CD4-positive, CD25-positive, alpha-beta regulatory T cell (primary cell): ENCODE results near the gene OPTC. TPM values are rescaled to one million over a fixed set of nuclear protein-coding genes. Genes with fewer than 3 reads are reported as not detected.

Experiments
- ATAC-seq, 2 donors: fragments of 150-1000 bp; cut with Tn5 transposase; one replicate each; pipeline ENCODE4 v1.10.0; 2021; ENCODE audit warnings: low read depth in 2 of 2, moderate number of reproducible peaks in 2 of 2, moderate library complexity in 1 of 2
- DNase-seq, 3 donors: peaks; one replicate each; pipeline versions ENCODE4 v3.0.0 to v3.0.0-alpha.2; 2012 to 2022; ENCODE audit warnings: mixed read lengths in 1 of 3
- H3K27ac ChIP-seq: one replicate; pipeline ENCODE4 v1.7.0; 2013; ENCODE audit warnings: mild to moderate bottlenecking, low read length; ENCODE audit not compliant: insufficient read depth, poor library complexity, severe bottlenecking
- H3K27me3 ChIP-seq: one replicate; pipeline ENCODE4 v1.7.0; 2013; ENCODE audit warnings: low read length; ENCODE audit not compliant: control insufficient read depth, insufficient read depth
- H3K36me3 ChIP-seq: one replicate; pipeline ENCODE4 v1.7.0; 2013; ENCODE audit warnings: mild to moderate bottlenecking, low read length, moderate library complexity; ENCODE audit not compliant: control insufficient read depth, insufficient read depth
- H3K4me1 ChIP-seq: 2 replicates; pipeline ENCODE4 v1.7.0; 2013; ENCODE audit warnings: mild to moderate bottlenecking, low read length; ENCODE audit not compliant: insufficient read depth, control insufficient read depth, poor library complexity, severe bottlenecking
- H3K4me3 ChIP-seq: one replicate; pipeline ENCODE4 v1.7.0; 2013; ENCODE audit warnings: low read depth, mild to moderate bottlenecking, low read length, moderate library complexity
- H3K9me3 ChIP-seq, 2 experiments: 1 replicate in 1 of 2; 2 replicates in 1 of 2; pipeline ENCODE4 v1.7.0; 2013; ENCODE audit warnings: low read length in 2 of 2, mild to moderate bottlenecking in 1 of 2, moderate library complexity in 1 of 2; ENCODE audit not compliant: control insufficient read depth in 2 of 2
- H3K27ac Mint-ChIP-seq, 3 donors: one replicate each; pipeline ENCODE4 v1.8.0; 2020 to 2022; ENCODE audit warnings: mild to moderate bottlenecking in 3 of 3, mixed read lengths in 3 of 3, moderate library complexity in 2 of 3
- H3K27me3 Mint-ChIP-seq: one replicate; pipeline ENCODE4 v1.8.0; 2022; ENCODE audit warnings: mild to moderate bottlenecking, mixed read lengths
- H3K36me3 Mint-ChIP-seq: one replicate; pipeline ENCODE4 v1.8.0; 2020; ENCODE audit warnings: mixed read lengths
- H3K4me1 Mint-ChIP-seq, 4 donors: one replicate each; pipeline ENCODE4 v1.8.0; 2020 to 2022; ENCODE audit warnings: mixed read lengths in 4 of 4, mild to moderate bottlenecking in 1 of 4
- H3K4me3 Mint-ChIP-seq, 4 donors: one replicate each; pipeline ENCODE4 v1.8.0; 2020 to 2022; ENCODE audit warnings: mild to moderate bottlenecking in 4 of 4, mixed read lengths in 4 of 4, moderate library complexity in 3 of 4
- H3K9me3 Mint-ChIP-seq, 7 donors: one replicate each; pipeline ENCODE4 v1.8.0; 2020 to 2022; ENCODE audit warnings: mixed read lengths in 7 of 7, mild to moderate bottlenecking in 3 of 7, moderate library complexity in 2 of 7
- polyA plus RNA-seq, 4 donors: library from polyadenylated mRNA; unstranded; fragments of 300-500 nt; fragmentation: Illumina TruSeq; gene quantifications; one replicate each; pipeline ENCODE4 v1.2.3, GENCODE V29; 2021
- total RNA-seq: library from RNA; stranded (reverse); gene quantifications from one replicate; pipeline ENCODE4 v1.2.3, GENCODE V29; 2022

The OPTC gene
- total and polyA plus RNA-seq, 5 donors from 2014 or later = not detected

DNA sequence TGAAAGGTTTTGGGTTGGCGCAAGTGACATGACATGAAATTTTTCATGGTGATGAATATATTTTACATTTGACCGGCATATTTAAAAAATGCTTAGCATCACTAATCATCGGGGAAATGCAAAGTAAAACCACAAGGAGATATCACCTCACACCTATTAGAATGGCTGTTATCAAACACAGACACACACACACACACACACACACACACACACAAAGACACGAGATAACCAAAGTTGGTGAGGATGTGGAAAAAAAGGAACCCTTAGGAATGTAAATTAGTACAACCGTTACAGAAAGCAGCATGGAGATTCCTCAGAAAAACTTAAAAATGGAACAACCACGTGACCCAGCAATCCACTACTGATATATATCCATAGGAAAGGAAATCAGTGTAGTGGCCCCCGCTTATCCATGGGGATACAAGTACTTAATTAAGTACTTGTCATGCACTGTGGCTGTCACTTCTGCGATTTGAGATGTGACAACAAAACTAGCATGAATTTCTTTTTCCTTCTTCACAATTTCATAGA, 34.2 kb upstream of the OPTC start:
- H3K27ac Mint-ChIP-seq = no peak overlapping the region
- no peak for DNase-seq

DNA sequence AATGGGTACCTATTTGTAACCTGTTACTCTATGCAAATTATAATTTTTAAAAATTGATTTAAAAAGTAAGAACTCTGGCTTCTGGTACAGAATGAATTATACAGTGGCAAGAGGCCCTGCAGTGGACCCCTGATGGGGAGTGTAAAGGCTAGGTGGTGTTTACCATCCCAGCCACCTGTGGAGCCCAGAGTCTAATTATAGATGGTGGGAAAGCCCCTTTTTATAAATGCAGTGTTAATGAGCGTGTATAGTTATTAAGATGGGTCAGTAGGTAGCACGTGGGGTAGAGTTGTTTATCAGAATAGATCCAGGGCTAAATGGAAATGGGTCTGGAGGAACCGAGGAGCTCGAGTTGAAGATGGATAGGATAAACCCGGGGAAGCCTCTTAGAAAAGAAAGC, 32.2 kb upstream of the OPTC start:
- H3K27ac ChIP-seq = no peak overlapping the region
- no peaks in the 10 kb centered on the region for H3K4me1 ChIP-seq
- Mint-ChIP-seq H3K36me3 (no peaks in the 10 kb centered on the region), H3K27ac (peak overlapping the region in 1 of 3 donors; percentile 48), H3K9me3 (peaks cover 0 to 2% (median 0%) of the 10 kb centered on the region in 7 donors), H3K4me1 (peaks cover 0 to 2% (median 0%) of the 10 kb centered on the region in 4 donors), H3K27me3 (peaks cover 56% of the 10 kb centered on the region), H3K4me3 (no peak overlapping the region)
- H3K27me3 ChIP-seq = peaks cover 12% of the 10 kb centered on the region
- H3K36me3 ChIP-seq = no peaks in the 10 kb centered on the region
- no peak for ATAC-seq
- DNase-seq = no peak
- no peak overlapping the region for H3K4me3 ChIP-seq
- H3K9me3 ChIP-seq = no peaks in the 10 kb centered on the region

More for the DNA sequence above, 34.2 kb upstream of the OPTC start:
- peaks cover 11% of the 10 kb centered on the region for H3K27me3 ChIP-seq
- no peak for ATAC-seq
- Mint-ChIP-seq H3K4me3 (no peak overlapping the region), H3K4me1 (peaks cover 0 to 2% (median 0%) of the 10 kb centered on the region in 4 donors), H3K9me3 (peaks cover 0 to 3% (median 0%) of the 10 kb centered on the region in 7 donors), H3K27me3 (peaks cover 50% of the 10 kb centered on the region), H3K36me3 (no peaks in the 10 kb centered on the region)
- H3K4me1 ChIP-seq = no peaks in the 10 kb centered on the region
- no peak overlapping the region for H3K27ac ChIP-seq
- no peak overlapping the region for H3K4me3 ChIP-seq
- H3K36me3 ChIP-seq = no peaks in the 10 kb centered on the region
- no peaks in the 10 kb centered on the region for H3K9me3 ChIP-seq

DNA sequence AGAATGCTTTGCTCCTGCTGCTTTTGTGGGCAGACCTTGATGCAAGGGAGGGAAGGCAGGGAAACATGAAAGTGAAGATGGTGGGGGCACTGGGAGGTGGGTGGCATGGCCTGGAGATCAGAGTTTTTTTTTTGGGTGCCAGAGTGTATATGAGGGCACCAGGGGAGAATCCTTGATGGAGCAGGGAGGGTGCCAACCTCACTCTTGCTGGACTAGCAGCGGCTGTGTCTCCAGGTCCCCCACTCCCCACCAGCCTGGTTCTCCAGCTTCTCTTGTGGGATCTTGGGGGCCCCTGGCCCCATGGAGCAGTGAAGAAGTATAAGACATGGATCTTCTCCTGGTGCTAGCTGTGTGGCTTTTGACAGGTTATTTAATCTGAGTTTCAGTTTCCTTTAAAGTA, 31.8 kb upstream of the OPTC start:
- DNase-seq (no peak), ATAC-seq (no peak)
- peaks cover 0 to 2% (median 0%) of the 10 kb centered on the region in 4 donors for H3K4me1 Mint-ChIP-seq
- no peak overlapping the region for H3K27ac ChIP-seq
- no peaks in the 10 kb centered on the region for H3K4me1 ChIP-seq
- H3K27ac Mint-ChIP-seq = no peak overlapping the region
- peaks cover 0 to 2% (median 0%) of the 10 kb centered on the region in 7 donors for H3K9me3 Mint-ChIP-seq
- H3K36me3 ChIP-seq = no peaks in the 10 kb centered on the region
- H3K4me3 Mint-ChIP-seq = no peak overlapping the region
- peaks cover 12% of the 10 kb centered on the region for H3K27me3 ChIP-seq
- peaks cover 54% of the 10 kb centered on the region for H3K27me3 Mint-ChIP-seq
- no peaks in the 10 kb centered on the region for H3K36me3 Mint-ChIP-seq
- no peak overlapping the region for H3K4me3 ChIP-seq
- H3K9me3 ChIP-seq = no peaks in the 10 kb centered on the region

DNA sequence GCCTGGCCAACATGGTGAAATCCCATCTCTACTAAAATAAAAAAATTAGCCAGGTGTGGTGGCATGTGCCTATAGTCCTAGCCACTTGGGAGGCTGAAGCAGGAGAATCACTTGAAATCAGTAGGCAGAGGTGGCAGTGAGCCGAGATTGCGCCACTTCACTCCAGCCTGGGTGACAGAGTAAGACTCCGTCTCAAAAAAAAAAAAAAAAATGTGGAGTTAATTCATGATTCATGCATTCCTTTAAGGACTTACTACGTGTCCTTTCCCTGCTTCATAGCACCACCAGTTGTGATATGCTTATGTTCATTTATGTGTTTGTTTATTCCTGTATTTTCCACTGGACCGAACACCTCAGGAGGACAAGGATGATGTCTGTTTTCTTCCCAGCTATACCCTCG, 31.1 kb upstream of the OPTC start:
- Histone ChIP-seq H3K36me3 (no peaks in the 10 kb centered on the region), H3K4me1 (no peaks in the 10 kb centered on the region), H3K27me3 (peaks cover 12% of the 10 kb centered on the region), H3K4me3 (no peak overlapping the region), H3K27ac (no peak overlapping the region), H3K9me3 (no peaks in the 10 kb centered on the region)
- Mint-ChIP-seq H3K36me3 (no peaks in the 10 kb centered on the region), H3K4me3 (no peak overlapping the region), H3K4me1 (peaks cover 0 to 2% (median 0%) of the 10 kb centered on the region in 4 donors), H3K27me3 (peaks cover 54% of the 10 kb centered on the region), H3K27ac (no peak overlapping the region), H3K9me3 (peaks cover 0 to 3% (median 0%) of the 10 kb centered on the region in 7 donors)
- ATAC-seq (no peak), DNase-seq (no peak)

DNA sequence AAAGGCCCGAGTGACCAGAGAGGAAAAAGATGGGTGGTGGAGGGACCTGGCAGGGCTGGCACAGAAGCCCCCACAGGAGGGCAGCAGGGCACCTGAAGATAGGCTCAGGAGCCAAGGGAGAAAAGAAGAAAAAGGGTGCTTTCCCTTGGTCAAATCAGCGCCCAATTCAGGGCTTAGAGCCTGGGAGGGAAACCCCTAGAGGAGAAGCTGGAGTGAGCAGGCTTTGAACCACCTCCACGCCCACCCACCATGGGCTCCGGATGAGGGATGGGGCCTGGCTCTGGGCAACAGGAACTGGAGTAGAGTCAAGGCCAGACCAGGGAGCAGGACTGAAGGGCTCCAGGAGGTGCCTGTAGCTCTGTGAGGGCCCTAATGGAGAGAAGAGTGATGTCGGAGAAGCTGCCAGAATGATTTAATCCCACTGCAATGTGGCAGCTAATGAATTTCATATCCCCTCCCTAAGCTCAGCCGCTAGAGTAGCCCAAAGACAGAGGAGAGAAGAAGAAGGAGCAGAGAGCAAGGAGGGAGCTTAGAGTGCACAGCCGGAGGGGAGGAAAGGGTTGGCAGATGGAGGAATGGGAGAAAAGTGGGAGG, 30.4 kb upstream of the OPTC start:
- Histone ChIP-seq H3K9me3 (no peaks in the 10 kb centered on the region), H3K4me3 (no peak overlapping the region), H3K4me1 (no peaks in the 10 kb centered on the region), H3K27ac (no peak overlapping the region), H3K36me3 (no peaks in the 10 kb centered on the region), H3K27me3 (peaks cover 11% of the 10 kb centered on the region)
- Mint-ChIP-seq H3K4me1 (peaks cover 0 to 2% (median 0%) of the 10 kb centered on the region in 4 donors), H3K36me3 (no peaks in the 10 kb centered on the region), H3K27ac (no peak overlapping the region), H3K4me3 (no peak overlapping the region), H3K9me3 (peaks cover 0 to 3% (median 0%) of the 10 kb centered on the region in 7 donors), H3K27me3 (peaks cover 56% of the 10 kb centered on the region)
- DNase-seq = no peak
- no peak for ATAC-seq

DNA sequence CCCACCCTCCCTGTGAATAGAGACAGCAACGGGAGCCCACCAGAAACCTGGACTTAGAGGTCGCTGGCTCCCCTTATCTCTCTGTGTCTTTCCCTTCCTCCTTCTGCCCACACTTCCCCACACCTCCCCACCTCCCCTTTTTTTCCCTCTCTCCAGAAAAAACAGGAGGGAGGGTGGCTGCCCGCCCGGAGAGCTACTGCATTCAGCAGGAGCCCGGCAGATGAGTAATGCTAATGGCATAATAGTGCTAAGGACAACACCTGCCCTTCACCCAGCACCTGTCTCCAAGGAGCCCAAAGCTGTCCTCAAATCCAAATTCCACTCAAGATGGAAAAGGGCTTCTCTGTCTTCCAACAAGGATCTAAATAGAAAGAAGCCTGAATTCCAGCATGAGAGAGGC, 29.7 kb upstream of the OPTC start:
- Histone ChIP-seq H3K9me3 (no peaks in the 10 kb centered on the region), H3K36me3 (no peaks in the 10 kb centered on the region), H3K27ac (no peak overlapping the region), H3K4me3 (no peak overlapping the region), H3K4me1 (no peaks in the 10 kb centered on the region), H3K27me3 (peaks cover 8% of the 10 kb centered on the region)
- Mint-ChIP-seq H3K9me3 (peaks cover 0 to 1% (median 0%) of the 10 kb centered on the region in 7 donors), H3K27ac (no peak overlapping the region), H3K27me3 (peaks cover 56% of the 10 kb centered on the region), H3K4me3 (no peak overlapping the region), H3K36me3 (no peaks in the 10 kb centered on the region), H3K4me1 (peaks cover 0 to 2% (median 0%) of the 10 kb centered on the region in 4 donors)
- ATAC-seq (no peak), DNase-seq (no peak)

DNA sequence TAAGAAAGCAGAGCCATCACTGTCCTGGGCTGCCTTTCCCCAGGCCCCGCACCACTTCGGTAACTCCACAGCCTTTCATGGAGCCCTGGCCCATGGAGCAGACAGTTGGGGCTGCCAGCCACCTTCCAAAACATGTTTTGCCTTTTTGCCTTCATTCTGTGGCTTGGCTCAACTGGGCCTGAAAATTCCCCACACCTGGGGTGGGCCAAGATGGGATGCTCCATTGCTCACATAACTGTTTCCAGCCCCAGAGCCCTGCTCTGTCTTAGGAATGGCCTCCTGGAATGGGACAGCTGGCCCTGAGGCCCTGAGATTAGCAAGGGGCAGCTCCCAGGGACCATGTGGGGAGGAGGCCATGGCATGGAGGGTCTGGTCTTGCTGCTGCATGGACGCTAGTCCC, 29.2 kb upstream of the OPTC start:
- ATAC-seq (no peak), DNase-seq (no peak)
- no peaks in the 10 kb centered on the region for H3K36me3 Mint-ChIP-seq
- H3K9me3 Mint-ChIP-seq = peaks cover 0 to 1% (median 0%) of the 10 kb centered on the region in 7 donors
- peaks cover 0 to 2% (median 0%) of the 10 kb centered on the region in 4 donors for H3K4me1 Mint-ChIP-seq
- H3K27ac ChIP-seq = no peak overlapping the region
- H3K36me3 ChIP-seq = no peaks in the 10 kb centered on the region
- no peak overlapping the region for H3K4me3 ChIP-seq
- H3K4me1 ChIP-seq = no peaks in the 10 kb centered on the region
- peaks cover 8% of the 10 kb centered on the region for H3K27me3 ChIP-seq
- H3K4me3 Mint-ChIP-seq = no peak overlapping the region
- peaks cover 56% of the 10 kb centered on the region for H3K27me3 Mint-ChIP-seq
- H3K9me3 ChIP-seq = no peaks in the 10 kb centered on the region
- H3K27ac Mint-ChIP-seq = no peak overlapping the region
